ENCODE data around the gene LRIG1.
"Not testable (repeated sequence)": the region's sequence is repeated elsewhere in the genome, so short reads cannot be mapped to it uniquely, and the experiment has no call there.

The LRIG1 gene

GRCh38 chr3:66441129-66441528 lies 59.7 kb downstream of the LRIG1 start:
- no peak for DNase-seq

- no peak for DNase-seq
Observed at GRCh38 chr3:66439666-66440344, 61.0 kb downstream of the LRIG1 start.

- DNase-seq = no peak
Observed at GRCh38 chr3:66438046-66438445, 62.8 kb downstream of the LRIG1 start.

- no peak for DNase-seq
Observed at GRCh38 chr3:66437341-66437929, 63.4 kb downstream of the LRIG1 start.

GRCh38 chr3:66435989-66436388 lies 64.8 kb downstream of the LRIG1 start:
- no peak for DNase-seq

- no peak for DNase-seq
Observed at GRCh38 chr3:66434726-66435125, 66.1 kb downstream of the LRIG1 start.

GRCh38 chr3:66433522-66433782 lies 67.4 kb downstream of the LRIG1 start:
- no peak for DNase-seq

- no peak for DNase-seq
Observed at GRCh38 chr3:66432767-66433521, 67.9 kb downstream of the LRIG1 start.

- no peak for DNase-seq
Observed at GRCh38 chr3:66432041-66432766, 68.6 kb downstream of the LRIG1 start.

- DNase-seq = no peak
Observed at GRCh38 chr3:66431494-66431893, 69.3 kb downstream of the LRIG1 start.

- DNase-seq = no peak
Observed at GRCh38 chr3:66430876-66431275, 69.9 kb downstream of the LRIG1 start.

GRCh38 chr3:66428733-66429132 lies 72.1 kb downstream of the LRIG1 start:
- peak; percentile 43 for DNase-seq

- DNase-seq = no peak
Observed at GRCh38 chr3:66427951-66428474, 72.8 kb downstream of the LRIG1 start.

GRCh38 chr3:66427352-66427751 lies 73.5 kb downstream of the LRIG1 start:
- DNase-seq = no peak

- DNase-seq = no peak
Observed at GRCh38 chr3:66426135-66426534, 74.7 kb downstream of the LRIG1 start.

- no peak for DNase-seq
Observed at GRCh38 chr3:66425576-66426114, 75.2 kb downstream of the LRIG1 start.

- DNase-seq = no peak
Observed at GRCh38 chr3:66425032-66425431, 75.8 kb downstream of the LRIG1 start.

- DNase-seq = no peak
Observed at GRCh38 chr3:66423791-66424190, 77.0 kb downstream of the LRIG1 start.

GRCh38 chr3:66421893-66422292 lies 78.9 kb downstream of the LRIG1 start:
- not testable (repeated sequence) for DNase-seq

GRCh38 chr3:66421144-66421543 lies 79.7 kb downstream of the LRIG1 start:
- not testable (repeated sequence) for DNase-seq

- no peak for DNase-seq
Observed at GRCh38 chr3:66419036-66419435, 81.8 kb downstream of the LRIG1 start.

- DNase-seq = no peak
Observed at GRCh38 chr3:66418475-66418931, 82.3 kb downstream of the LRIG1 start.
